Lower lobe of right lung (tissue), 2 donors: ENCODE data around the gene PPP2R2C. TPM values are rescaled to one million over a fixed set of nuclear protein-coding genes. Genes with fewer than 3 reads are reported as not detected.

Experiments used
- ATAC-seq, 2 donors: fragments of 200-7000 bp; cut with Tn5 transposase; one replicate each; pipeline ENCODE4 v1.9.1; 2020 to 2022; ENCODE audit warnings: mild to moderate bottlenecking in 2 of 2, moderate library complexity in 2 of 2
- DNase-seq: peaks from one replicate; pipeline ENCODE4 v3.0.0-alpha.2; 2020
- H3K27ac ChIP-seq: fragments of 200-600 bp; one replicate; pipeline ENCODE4 v1.8.0; 2022
- H3K27me3 ChIP-seq: fragments of 200-600 bp; one replicate; pipeline ENCODE4 v1.8.0; 2022; ENCODE audit warnings: low read depth
- H3K36me3 ChIP-seq: fragments of 200-600 bp; one replicate; pipeline ENCODE4 v1.8.0; 2022; ENCODE audit warnings: mild to moderate bottlenecking
- H3K4me1 ChIP-seq: fragments of 200-600 bp; one replicate; pipeline ENCODE4 v1.8.0; 2022
- H3K4me3 ChIP-seq: fragments of 200-600 bp; one replicate; pipeline ENCODE4 v1.8.0; 2022; ENCODE audit warnings: mild to moderate bottlenecking
- H3K9me3 ChIP-seq: fragments of 200-600 bp; one replicate; pipeline ENCODE4 v1.8.0; 2022
- intact Hi-C: fragments of 100-400 bp; cut with DNase I; formaldehyde crosslinking; loops from one replicate; pipeline ENCODE4 v1.11.0; 2022
- total RNA-seq: library from RNA; stranded (reverse); fragmentation: NEBNext Ultra II Directional; extraction: Animal tissue kit (Norgen Biotek cat#: 25700); gene quantifications from one replicate; pipeline ENCODE4 v1.2.1, GENCODE V29; 2021
- TF ChIP-seq, protein P1 (sequence below): fragments of 200-600 bp; IDR thresholded peaks from one replicate; pipeline ENCODE4 v1.8.0; 2022; ENCODE audit warnings: antibody characterized with exemption, mild to moderate bottlenecking
- donor health status: DM: no; HTN: yes; CAD: no; lungs with severe emphysema.

Gene PPP2R2C
- total RNA-seq, 1 donor from 2014 or later = not detected

DNA sequence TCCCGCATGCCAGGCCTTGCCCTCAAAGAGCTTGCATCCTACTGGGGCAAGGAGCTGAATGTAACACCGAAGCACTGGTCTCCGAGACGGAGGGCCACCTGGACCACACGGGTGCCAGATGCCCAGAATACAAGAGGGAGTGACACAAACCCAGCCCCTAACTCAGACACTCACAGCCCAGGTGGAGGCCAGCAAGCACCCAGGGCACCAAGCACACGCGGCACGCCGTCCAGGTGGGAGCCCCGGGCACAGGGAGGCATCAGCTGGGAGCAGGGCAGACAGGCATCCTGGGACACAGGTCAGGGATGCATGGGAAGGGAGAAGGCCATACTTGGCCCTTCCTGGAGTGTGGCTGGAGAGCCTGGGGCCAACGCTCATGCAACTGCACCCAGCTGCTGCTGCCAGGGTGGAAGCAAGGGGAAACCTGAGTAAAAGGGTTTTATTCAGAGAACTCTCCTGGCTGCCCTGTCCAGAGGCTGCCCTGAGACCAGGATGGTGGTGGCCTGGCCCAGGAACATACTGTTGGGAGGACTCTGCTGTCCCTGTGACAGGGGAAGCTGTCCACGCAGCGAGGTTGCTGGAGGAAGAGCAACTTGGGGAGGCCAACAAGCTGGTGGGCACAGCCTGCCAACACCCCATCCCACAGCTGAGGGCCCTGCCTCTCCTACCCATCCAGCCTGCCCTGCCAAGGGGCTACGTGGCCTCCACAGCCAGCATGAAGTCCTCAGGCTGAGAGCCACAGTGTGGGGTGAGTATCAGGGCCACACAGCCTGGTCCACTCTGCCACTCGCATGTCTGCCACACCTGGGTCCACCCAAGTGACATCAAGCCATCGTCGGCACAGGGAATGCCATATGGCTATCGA is 22.2 kb upstream of the PPP2R2C start:
- ATAC-seq = no peak
- no peak for DNase-seq

DNA sequence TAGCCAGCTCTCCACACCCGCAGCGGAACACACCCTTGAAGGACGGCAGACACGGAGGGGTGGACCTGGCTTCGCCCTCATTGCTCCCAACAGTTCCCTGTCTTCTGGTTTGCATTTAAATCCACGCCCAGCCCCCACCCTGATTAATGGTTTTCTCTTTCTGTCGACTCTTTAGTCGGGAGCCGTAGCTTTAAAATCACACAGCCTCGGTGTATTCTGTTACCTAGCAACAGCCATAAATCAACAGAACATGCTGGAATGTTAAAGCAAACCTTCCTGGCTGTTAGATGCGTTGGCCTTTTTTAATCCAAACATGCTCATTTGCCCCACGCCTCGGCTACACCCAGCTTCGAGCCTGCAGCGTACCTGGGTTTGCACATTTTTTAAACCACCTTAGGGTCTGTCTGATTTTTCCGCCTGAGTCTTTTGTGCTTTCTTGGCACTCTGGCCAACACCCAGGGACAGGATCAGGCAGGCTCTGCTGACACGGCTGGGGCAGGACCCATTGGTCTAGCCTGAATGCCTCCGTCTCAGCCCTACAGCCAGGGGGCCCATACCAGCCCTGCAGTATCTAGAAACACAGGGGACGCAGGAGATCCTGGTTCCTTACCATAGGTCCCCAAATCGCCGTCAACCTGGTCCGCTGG is 21.4 kb upstream of the PPP2R2C start:
- Histone ChIP-seq H3K27me3 (peaks cover 4% of the 10 kb centered on the region), H3K36me3 (no peaks in the 10 kb centered on the region), H3K4me3 (no peak overlapping the region), H3K4me1 (no peaks in the 10 kb centered on the region), H3K9me3 (no peaks in the 10 kb centered on the region), H3K27ac (no peak overlapping the region)
- TF ChIP-seq, protein P1, sequence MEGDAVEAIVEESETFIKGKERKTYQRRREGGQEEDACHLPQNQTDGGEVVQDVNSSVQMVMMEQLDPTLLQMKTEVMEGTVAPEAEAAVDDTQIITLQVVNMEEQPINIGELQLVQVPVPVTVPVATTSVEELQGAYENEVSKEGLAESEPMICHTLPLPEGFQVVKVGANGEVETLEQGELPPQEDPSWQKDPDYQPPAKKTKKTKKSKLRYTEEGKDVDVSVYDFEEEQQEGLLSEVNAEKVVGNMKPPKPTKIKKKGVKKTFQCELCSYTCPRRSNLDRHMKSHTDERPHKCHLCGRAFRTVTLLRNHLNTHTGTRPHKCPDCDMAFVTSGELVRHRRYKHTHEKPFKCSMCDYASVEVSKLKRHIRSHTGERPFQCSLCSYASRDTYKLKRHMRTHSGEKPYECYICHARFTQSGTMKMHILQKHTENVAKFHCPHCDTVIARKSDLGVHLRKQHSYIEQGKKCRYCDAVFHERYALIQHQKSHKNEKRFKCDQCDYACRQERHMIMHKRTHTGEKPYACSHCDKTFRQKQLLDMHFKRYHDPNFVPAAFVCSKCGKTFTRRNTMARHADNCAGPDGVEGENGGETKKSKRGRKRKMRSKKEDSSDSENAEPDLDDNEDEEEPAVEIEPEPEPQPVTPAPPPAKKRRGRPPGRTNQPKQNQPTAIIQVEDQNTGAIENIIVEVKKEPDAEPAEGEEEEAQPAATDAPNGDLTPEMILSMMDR = no peak
- DNase-seq (no peak), ATAC-seq (peak in 1 of 2 donors; percentile 29)
- intact Hi-C loops = no loop called here

More for the DNA sequence above, 22.2 kb upstream of the PPP2R2C start:
- Histone ChIP-seq H3K27me3 (peaks cover 4% of the 10 kb centered on the region), H3K9me3 (no peaks in the 10 kb centered on the region), H3K4me3 (no peak overlapping the region), H3K4me1 (no peaks in the 10 kb centered on the region), H3K27ac (no peak overlapping the region), H3K36me3 (no peaks in the 10 kb centered on the region)
- TF ChIP-seq, protein P1 = no peak
- intact Hi-C loops = no loop called here

DNA sequence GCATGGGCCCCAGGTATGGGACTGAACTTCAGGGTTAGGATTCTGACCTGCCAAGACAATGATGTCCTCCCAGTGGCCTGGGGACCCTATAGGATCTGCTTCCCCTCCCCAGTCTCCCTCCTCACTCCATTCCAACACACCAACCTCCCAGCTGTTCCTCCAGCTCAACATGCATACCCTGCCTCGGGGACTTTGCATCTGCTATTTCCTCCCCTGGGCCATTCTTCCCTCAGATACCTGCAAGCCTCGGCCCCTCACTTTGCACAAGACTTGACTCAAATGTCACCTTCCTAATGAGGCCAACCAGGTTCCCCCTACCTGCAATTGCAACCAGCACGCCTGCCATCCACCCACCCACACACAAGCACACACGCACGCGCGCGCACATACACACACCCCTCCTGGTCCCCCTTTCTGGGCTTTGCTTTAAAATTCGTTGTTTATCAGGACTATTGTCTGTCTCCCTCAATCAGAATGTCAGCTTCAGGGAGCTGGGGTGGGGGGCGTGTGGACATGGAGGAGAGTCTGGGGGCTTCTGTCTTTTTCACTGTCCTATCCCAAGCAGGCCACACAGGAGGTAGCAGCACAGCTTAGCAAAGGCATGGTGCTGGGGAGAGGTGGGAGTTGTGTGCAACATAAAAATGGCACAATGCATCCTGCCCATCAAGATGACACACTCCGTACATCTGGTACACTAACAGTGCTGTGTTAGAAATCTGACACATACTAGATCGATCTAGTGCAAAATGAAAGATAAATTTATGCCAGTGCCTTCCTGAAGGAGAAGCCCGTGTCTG is 20.6 kb upstream of the PPP2R2C start:
- ATAC-seq (no peak), DNase-seq (no peak)
- no peak overlapping the region for H3K4me3 ChIP-seq
- no peak overlapping the region for H3K27ac ChIP-seq
- no peaks in the 10 kb centered on the region for H3K4me1 ChIP-seq
- intact Hi-C loops = no loop called here
- H3K27me3 ChIP-seq = peaks cover 4% of the 10 kb centered on the region
- no peaks in the 10 kb centered on the region for H3K9me3 ChIP-seq
- TF ChIP-seq, protein P1 = no peak
- no peaks in the 10 kb centered on the region for H3K36me3 ChIP-seq

DNA sequence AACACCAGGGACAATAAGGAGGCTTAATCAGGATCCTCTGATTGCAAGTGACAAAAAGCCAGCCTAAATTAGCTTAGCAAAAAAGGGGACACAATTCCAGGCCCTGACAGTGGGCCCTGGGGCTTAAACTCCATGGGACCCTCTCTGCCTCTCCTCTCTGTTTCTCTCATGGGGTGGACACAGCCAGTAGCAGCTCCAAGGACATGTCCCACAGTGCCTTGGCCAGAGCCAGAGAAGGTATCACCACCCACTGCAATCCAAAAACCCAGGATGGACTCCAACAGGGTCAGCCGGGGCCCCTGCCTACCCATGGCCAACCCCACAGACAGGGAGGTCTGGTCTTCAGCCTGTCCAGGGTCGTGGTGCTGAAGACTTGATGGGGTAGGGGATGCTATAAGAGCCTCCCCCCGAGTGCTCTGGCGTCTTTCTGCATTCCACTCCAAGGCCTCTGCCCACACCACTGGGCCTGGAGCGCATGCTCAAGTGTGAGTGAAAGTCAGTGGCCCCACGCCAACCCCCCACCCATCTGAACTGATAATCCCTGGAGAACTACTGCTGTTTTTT is 19.7 kb upstream of the PPP2R2C start:
- Histone ChIP-seq H3K36me3 (no peaks in the 10 kb centered on the region), H3K9me3 (peaks cover 6% of the 10 kb centered on the region), H3K27me3 (peaks cover 4% of the 10 kb centered on the region), H3K4me3 (no peak overlapping the region), H3K27ac (no peak overlapping the region), H3K4me1 (no peaks in the 10 kb centered on the region)
- ATAC-seq (no peak), DNase-seq (no peak)
- TF ChIP-seq, protein P1 = no peak
- intact Hi-C loops = no loop called here

DNA sequence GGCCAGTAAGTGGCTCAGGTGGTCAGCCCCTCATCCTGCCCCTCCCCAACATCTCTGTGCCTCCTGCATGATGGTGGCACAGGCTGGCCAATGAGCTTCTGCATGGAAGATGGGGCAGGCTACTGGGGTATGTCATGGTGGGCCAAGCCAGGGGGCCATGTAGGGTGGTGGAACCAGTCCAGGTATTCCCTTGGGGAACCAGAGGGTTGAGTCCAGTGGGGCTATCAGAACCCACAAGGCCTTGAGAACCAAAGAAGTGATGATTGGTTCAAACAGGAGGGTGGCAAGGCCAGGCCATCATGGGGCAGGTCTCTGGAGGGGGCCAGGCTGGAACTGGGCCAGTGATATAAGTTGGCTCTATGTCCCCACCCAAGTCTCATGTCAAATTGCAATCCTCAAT is 18.8 kb upstream of the PPP2R2C start:
- Histone ChIP-seq H3K9me3 (peaks cover 14% of the 10 kb centered on the region), H3K27me3 (peaks cover 4% of the 10 kb centered on the region), H3K4me3 (no peak overlapping the region), H3K36me3 (no peaks in the 10 kb centered on the region), H3K27ac (no peak overlapping the region), H3K4me1 (no peaks in the 10 kb centered on the region)
- ATAC-seq (no peak), DNase-seq (no peak)
- TF ChIP-seq, protein P1 = no peak
- intact Hi-C loops = no loop called here
